GM19238 (cell line): ENCODE data around the gene CYP2D6.
"Not testable (repeated sequence)": the region's sequence is repeated elsewhere in the genome, so short reads cannot be mapped to it uniquely, and the experiment has no call there.

Source experiments
- DNase-seq: peaks from one replicate; pipeline ENCODE4 v3.0.0; 2011; ENCODE audit warnings: low spot score; ENCODE audit not compliant: insufficient read length

Gene CYP2D6

GRCh38 chr22:42158456-42159132 lies 28.0 kb upstream of the CYP2D6 start:
- DNase-seq: no peak

GRCh38 chr22:42156598-42156997 lies 26.0 kb upstream of the CYP2D6 start:
- no peak for DNase-seq

- DNase-seq: no peak
Measured at GRCh38 chr22:42156121-42156520, 25.5 kb upstream of the CYP2D6 start.

- no peak for DNase-seq
Measured at GRCh38 chr22:42155053-42155543, 24.5 kb upstream of the CYP2D6 start.

GRCh38 chr22:42154293-42155052 lies 23.9 kb upstream of the CYP2D6 start:
- DNase-seq: no peak

- DNase-seq: no peak
Measured at GRCh38 chr22:42152661-42153270, 22.2 kb upstream of the CYP2D6 start.

GRCh38 chr22:42151924-42152635 lies 21.5 kb upstream of the CYP2D6 start:
- no peak for DNase-seq

DNA sequence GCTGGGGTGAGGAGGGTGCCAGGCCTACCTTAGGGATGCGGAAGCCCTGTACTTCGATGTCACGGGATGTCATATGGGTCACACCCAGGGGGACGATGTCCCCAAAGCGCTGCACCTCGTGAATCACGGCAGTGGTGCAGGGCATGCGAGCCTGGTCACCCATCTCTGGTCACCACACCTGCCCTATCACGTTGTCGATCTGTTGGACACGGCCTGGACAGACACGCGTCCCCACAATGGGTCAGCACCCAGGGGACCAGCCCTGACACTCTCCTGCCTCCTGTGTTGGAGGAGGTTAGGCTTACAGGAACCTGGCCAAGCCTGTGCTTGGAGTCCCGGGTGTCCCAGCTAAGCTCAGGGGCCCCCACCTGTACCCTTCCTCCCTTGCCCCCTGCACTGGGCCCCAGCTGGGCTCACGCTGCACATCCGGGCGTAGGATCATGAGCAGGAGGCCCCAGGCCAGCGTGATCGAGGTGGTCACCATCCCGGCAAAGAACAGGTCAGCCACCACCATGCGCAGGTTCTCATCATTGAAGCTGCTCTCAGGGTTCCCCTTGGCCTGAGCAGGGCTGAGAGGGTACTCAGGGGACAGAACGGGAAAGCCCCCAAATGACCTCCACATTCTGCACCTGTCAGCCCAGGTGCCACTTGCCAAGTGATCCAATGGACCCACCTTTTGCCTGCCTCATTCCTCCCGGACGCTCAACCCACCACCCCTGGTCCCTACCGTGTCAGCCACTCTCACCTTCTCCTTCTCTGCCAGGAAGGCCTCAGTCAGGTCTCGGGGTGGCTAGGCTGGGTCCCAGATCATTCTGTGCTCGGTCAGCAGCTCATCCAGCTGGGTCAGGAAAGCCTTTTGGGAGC lies 20.3 kb upstream of the CYP2D6 start:
- DNase-seq: no peak

DNA sequence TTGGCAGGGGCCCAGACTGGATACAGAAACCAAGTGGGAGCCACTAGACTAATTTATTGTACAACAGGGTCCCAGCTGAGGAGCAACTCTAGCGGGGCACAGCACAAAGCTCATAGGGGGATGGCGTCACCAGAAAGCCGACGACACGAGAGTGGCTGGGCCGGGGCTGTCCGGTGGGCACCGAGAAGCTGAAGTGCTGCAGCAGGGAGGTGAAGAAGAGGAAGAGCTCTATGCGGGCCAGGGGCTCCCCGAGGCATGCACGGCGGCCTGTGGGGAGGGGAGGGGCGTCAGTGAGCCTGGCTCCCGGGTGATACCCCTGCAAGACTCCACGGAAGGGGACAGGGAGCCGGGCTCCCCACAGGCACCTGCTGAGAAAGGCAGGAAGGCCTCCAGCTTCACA lies 19.2 kb upstream of the CYP2D6 start:
- not testable (repeated sequence) for DNase-seq

- no peak for DNase-seq
Measured at GRCh38 chr22:42145175-42145574, 14.6 kb upstream of the CYP2D6 start.

DNA sequence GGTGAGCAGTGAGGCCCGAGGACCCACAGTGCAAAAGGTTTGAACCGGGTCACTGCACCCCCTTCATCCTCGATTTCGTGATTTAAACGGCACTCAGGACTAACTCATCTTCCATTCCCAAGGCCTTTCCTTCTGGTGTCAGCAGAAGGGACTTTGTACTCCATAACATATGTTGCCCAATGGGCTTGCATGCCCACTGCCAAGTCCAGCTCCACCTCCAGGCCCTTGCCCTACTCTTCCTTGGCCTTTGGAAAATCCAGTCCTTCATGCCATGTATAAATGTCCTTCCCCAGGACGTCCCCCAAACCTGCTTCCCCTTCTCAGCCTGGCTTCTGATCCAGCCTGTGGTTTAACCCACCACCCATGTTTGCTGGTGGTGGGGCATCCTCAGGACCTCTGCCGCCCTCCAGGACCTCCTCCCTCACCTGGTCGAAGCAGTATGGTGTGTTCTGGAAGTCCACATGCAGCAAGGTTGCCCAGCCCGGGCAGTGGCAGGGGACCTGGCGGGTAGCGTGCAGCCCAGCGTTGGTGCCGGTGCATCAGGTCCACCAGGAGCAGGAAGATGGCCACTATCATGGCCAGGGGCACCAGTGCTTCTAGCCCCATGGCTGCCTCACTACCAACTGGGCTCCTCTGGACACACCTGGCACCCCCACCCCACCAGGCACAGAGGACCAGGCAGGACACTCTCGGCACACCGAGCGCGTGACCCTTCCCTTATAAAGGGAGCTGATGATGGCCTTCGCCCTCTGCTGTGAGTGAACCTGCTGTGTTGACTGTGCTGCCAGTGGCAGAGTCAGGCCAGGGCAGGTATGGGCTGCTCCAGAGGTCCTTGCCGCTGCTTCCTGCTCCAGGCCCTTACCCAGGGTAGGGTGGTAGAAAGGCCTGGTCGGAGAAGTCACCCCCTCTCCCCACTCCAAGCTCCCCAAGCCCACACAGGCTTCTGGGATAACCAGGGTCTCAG lies 13.5 kb upstream of the CYP2D6 start:
- not testable (repeated sequence) for DNase-seq

GRCh38 chr22:42142771-42143461 lies 12.3 kb upstream of the CYP2D6 start:
- DNase-seq: no peak

GRCh38 chr22:42141307-42142057 lies 10.9 kb upstream of the CYP2D6 start:
- DNase-seq: not testable (repeated sequence)

GRCh38 chr22:42140153-42140552 lies 9.5 kb upstream of the CYP2D6 start:
- DNase-seq: not testable (repeated sequence)

DNA sequence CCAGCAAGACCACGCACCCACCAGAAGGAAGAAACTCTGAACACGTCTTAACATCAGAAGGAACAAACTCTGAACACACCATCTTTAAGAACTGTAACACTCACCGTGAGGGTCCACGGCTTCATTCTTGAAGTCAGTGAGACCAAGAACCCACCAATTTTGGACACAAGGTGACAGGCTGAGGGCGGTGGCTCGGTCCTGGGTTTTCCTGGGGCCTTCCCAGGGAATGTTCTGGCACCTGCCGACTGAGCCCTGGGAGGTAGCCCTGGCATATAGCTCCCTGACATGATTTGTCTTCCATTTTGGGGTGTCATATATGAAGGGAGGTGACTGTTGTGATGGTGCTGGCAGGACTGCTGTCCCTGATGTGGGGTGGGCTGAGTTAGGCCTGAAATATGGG lies 8.9 kb upstream of the CYP2D6 start:
- not testable (repeated sequence) for DNase-seq

- no peak for DNase-seq
Measured at GRCh38 chr22:42138972-42139371, 8.4 kb upstream of the CYP2D6 start.

DNA sequence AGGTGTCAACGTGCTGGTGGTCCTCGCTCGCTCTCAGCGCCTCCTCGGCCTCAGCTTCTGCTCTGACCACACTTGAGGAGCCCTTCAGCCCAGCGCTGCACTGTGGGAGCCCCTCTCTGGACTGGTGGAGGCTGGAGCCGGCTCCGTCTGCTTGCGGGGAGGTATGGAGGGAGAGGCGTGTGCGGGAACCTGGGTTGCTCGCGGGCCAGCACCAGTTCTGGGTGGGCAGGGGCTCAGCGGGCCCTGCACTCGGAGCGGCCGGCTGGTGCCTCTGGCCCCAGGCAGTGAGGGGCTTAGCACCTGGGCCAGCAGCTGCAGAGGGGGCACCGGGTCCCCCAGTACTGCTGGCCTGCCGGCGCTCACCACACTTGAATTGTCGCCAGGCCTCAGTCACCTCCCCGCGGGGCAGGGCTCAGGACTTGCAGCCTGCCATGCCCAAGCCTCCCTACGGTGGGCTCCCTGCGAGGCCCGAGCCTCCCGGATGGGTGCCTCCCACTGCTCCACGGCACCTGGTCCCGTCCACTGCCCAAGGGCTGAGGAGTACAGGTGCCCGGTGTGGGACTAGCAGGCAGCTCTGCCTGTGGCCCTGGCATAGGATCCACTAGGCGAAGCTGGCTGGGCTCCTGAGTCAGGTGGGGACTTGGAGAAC lies 7.6 kb upstream of the CYP2D6 start:
- DNase-seq: no peak

GRCh38 chr22:42135688-42136087 lies 5.1 kb upstream of the CYP2D6 start:
- DNase-seq: not testable (repeated sequence)
